IPS-18c (cell line): ENCODE measurements around the gene ASCL2.

Experiments
- H3K4me3 ChIP-seq: 2 replicates; pipeline ENCODE4 v1.7.0; 2013; ENCODE audit warnings: low read depth, mild to moderate bottlenecking, low read length, moderate library complexity; ENCODE audit not compliant: insufficient read depth
- H3K9me3 ChIP-seq: one replicate; pipeline ENCODE4 v1.6.1; 2013; ENCODE audit warnings: mild to moderate bottlenecking, low read length, moderate library complexity; ENCODE audit not compliant: control insufficient read depth, insufficient read depth

Gene ASCL2

DNA sequence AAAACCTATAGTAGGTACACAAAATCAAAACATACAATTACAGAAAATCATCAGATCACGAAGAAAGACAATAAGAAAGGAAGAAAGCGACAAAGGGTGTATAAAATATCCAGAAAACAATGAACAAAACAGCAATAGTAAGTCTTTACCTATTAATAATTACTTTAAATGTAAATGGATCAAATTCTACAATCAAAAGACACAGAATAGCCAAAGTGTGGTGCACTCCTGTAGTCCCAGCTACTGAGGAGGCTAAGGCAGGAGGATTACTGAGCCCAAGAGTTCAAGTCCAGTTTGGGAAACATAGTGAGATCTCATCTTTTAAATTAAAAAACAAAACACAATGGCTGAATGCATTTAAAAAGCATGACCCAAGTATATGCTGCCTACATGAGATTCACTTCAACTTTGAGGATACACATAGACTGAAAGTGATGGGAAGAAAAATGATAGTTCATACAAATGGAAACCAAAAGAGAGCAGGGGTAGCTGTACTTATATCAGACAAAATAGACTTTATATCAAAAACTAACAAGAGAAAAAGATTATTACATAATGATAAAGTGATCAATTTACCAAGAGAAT is 40.6 kb downstream of the ASCL2 start:
- Histone ChIP-seq H3K9me3 (no peaks in the 10 kb centered on the region), H3K4me3 (no peak overlapping the region)

DNA sequence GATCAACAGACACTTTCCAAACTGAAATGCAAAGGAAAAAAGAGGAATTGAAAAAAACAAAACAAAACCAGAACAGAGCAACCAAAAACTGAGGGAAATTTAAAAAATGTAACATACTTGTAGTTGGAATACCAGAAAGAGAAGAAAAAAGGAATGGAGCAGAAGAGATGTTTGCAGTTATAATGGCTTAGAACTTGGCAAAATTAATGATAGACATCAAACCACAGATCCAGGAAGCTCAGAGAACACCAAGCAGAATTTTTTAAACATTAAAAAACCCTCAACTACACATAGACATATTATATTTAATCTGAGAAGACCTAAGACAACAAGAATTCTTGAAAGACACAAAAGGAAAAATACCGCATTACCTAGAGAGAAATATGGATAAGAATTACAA is 46.1 kb downstream of the ASCL2 start:
- no peaks in the 10 kb centered on the region for H3K9me3 ChIP-seq
- H3K4me3 ChIP-seq, result no peak overlapping the region

GRCh38 chr11:2223153-2223794 is 47.1 kb downstream of the ASCL2 start:
- no peak overlapping the region for H3K4me3 ChIP-seq

DNA sequence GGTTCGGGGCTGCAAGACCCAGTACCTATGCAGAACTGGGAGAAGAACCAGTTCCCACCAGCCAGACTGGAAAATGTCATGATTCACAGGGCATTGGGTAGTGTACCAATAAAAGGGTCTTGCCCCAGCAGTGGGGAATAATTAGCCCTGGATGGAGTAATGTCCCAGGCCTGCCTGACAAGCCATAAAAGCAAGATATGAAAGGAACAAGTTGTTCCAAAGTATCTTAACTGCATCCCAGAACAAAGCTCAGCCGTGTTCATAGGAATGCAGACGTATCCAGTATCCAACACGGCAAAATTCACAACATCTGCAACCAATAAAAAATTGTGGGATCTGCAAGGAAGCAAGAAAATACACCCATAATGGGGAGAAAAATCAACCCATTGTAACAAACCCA is 47.9 kb downstream of the ASCL2 start:
- H3K9me3 ChIP-seq, result no peaks in the 10 kb centered on the region
- H3K4me3 ChIP-seq, result no peak overlapping the region

More at GRCh38 chr11:2223153-2223794, 47.1 kb downstream of the ASCL2 start:
- H3K9me3 ChIP-seq, result no peaks in the 10 kb centered on the region

DNA sequence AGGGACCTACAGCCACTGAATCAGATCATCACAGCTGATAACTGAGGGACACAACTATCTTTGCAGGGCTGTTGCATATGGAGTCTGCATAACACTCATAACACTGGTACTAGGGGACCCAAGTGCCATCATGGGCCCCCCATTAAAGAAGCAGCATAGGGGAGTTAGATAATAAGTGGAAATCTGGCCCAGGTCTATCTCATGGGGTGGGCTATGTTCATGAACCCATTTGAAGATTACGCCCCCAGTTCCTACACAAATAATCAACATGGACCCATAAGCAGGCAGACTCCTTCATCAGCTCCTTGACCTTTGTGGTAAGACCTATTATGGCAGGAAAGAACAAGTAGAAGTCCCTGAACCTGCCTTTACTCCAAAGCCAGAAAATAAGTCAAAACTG is 48.8 kb downstream of the ASCL2 start:
- no peaks in the 10 kb centered on the region for H3K9me3 ChIP-seq
- no peak overlapping the region for H3K4me3 ChIP-seq

DNA sequence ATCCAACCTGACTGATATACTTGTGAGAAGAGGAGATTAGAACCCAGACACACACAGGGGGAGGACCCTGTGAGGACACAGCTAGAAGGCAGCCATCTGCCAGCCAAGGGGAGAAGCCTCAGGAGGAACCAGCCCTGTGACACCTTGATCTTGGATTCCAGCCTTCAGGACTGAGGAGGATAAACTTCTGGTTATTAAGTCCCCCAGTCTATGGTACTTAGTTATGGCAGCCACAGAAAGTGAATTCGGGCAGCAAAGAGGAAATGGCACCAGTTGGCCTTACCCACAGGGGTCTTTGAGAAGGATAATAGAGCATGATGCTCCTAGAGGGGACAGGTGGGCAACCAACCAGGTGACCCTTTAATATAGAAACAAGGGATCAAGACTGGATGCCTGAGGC is 49.4 kb downstream of the ASCL2 start:
- no peak overlapping the region for H3K4me3 ChIP-seq
- no peaks in the 10 kb centered on the region for H3K9me3 ChIP-seq

DNA sequence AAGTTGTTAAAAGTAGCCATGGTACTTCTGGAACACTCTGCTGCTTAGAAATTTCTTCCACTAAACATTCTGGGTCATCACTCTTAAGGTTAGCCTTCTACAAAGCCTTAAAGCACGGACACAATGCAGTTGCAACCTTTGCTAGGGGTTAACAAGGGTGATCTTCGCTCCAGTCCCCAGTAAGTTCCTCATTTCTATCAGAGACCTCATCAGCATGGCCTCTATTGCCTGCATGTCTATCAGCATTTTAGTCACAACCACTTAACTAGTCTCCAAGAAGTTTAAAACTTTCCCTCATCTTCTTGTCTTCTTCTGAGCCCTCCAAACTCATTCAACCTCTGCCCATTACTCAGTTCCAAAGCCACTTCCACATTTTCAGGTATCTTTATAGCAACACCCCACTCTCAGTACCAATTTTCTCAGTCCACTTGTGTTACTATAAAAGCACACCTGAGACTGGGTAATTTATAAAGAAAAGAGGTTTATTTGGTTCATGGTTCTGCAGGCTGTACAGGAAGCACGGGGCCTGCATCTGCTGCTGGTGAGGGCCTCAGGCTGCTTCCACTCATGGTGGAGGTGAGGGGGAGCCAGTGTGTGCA is 50.1 kb downstream of the ASCL2 start:
- H3K4me3 ChIP-seq, result no peak overlapping the region
- H3K9me3 ChIP-seq, result no peaks in the 10 kb centered on the region

DNA sequence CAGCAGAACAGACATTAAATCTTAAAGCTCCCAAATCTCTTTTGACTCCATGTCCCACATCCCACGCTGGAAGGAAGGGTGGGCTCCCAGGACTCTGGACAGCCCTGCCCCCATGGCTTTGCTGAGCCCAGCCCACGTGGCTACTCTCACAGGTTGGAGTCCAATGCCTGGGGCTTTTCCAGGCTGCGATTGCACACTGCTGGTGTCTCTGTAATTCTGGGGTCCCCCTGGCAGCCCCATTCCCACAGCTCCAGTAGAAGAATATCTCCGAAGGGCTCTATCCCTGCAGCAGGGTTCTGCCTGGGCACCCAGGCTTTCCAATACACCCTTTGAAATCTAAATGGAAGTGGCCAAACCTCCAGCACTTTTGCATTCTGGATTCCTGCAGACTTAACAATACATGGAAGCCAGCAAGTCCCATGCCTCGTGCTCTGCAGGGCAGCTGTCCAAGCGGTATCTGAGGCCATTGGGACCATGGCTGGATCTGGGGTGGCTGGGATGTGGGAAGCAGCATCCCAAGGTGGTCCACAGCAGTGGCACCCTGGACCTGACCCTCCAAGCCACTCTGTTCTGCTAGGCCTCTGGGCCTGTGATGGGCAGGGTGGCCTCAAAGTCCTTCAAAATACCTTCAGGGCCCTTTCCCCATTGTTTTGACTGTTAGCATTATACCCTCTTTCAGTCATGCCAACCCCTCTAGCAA is 50.9 kb downstream of the ASCL2 start:
- Histone ChIP-seq H3K9me3 (no peaks in the 10 kb centered on the region), H3K4me3 (no peak overlapping the region)
